ENCODE measurements around the gene CTBP2.

Gene CTBP2

GRCh38 chr10:124941823-124942222 is 218.5 kb downstream of the CTBP2 start, which contains the start of gene ZRANB1:
Gene ZRANB1, plus strand, starts transcription at chr10:124942123. Its CDS starts 371 bp downstream, at chr10:124942494.
- DNase-seq (ENCODE audit: low read depth, low spot score) = no peak

- DNase-seq (ENCODE audit: low read depth, low spot score) = no peak
These were observed 221.1 kb downstream of the CTBP2 start for GRCh38 chr10:124939290-124939689.

- DNase-seq (ENCODE audit: low read depth, low spot score) = no peak
These were observed 223.6 kb downstream of the CTBP2 start for GRCh38 chr10:124936813-124937212.

- DNase-seq (ENCODE audit: low read depth, low spot score) = no peak
These were observed 224.4 kb downstream of the CTBP2 start for GRCh38 chr10:124935946-124936345.
